ENCODE results near the gene PIANP.

PIANP gene

GRCh38 chr12:6684609-6685008 lies 16.0 kb downstream of the PIANP start:
- no peak overlapping the region for H3K9ac ChIP-seq (ENCODE audit: low read length)
- peaks cover 95% of the 10 kb centered on the region for H3K79me2 ChIP-seq (ENCODE audit: insufficient read depth, low read length)
- TF ChIP-seq, protein P1, sequence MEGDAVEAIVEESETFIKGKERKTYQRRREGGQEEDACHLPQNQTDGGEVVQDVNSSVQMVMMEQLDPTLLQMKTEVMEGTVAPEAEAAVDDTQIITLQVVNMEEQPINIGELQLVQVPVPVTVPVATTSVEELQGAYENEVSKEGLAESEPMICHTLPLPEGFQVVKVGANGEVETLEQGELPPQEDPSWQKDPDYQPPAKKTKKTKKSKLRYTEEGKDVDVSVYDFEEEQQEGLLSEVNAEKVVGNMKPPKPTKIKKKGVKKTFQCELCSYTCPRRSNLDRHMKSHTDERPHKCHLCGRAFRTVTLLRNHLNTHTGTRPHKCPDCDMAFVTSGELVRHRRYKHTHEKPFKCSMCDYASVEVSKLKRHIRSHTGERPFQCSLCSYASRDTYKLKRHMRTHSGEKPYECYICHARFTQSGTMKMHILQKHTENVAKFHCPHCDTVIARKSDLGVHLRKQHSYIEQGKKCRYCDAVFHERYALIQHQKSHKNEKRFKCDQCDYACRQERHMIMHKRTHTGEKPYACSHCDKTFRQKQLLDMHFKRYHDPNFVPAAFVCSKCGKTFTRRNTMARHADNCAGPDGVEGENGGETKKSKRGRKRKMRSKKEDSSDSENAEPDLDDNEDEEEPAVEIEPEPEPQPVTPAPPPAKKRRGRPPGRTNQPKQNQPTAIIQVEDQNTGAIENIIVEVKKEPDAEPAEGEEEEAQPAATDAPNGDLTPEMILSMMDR (IDR thresholded peaks at IDR 0.05; ENCODE audit: insufficient read depth, low read length, poor library complexity, severe bottlenecking): peak; percentile 26
- no peak for TF ChIP-seq EZH2phosphoT487 (conservative IDR thresholded peaks at IDR 0.05; ENCODE audit: low read length)
- no peaks in the 10 kb centered on the region for H3K27me3 ChIP-seq (ENCODE audit: low read length)
- no peak overlapping the region for H3K4me3 ChIP-seq (ENCODE audit: insufficient read depth, low read length, poor library complexity, severe bottlenecking)
- 0 out of 2 replicates have a peak, but pooled peaks cover 7% of the 10 kb centered on the region for H4K20me1 ChIP-seq (ENCODE audit: low read depth, low read length)
- H3K36me3 ChIP-seq (ENCODE audit: low read length): no peaks in the 10 kb centered on the region
- no peaks in the 10 kb centered on the region for H3K9me2 ChIP-seq (replicated peaks; ENCODE audit: insufficient read depth, low read length)
- H3K27ac ChIP-seq (ENCODE audit: low read depth, low read length): no peak overlapping the region
- H3F3A ChIP-seq (ENCODE audit: insufficient read depth): 0 out of 2 replicates have a peak, but pooled peaks cover 14% of the 10 kb centered on the region
- H3K9me3 ChIP-seq (ENCODE audit: insufficient read depth, low read length): no peaks in the 10 kb centered on the region
- H3K4me2 ChIP-seq (ENCODE audit: low read depth, low read length, poor library complexity, severe bottlenecking): no peak overlapping the region
- no peak overlapping the region for H2AFZ ChIP-seq (ENCODE audit: low read depth, low read length, severe bottlenecking)

DNA sequence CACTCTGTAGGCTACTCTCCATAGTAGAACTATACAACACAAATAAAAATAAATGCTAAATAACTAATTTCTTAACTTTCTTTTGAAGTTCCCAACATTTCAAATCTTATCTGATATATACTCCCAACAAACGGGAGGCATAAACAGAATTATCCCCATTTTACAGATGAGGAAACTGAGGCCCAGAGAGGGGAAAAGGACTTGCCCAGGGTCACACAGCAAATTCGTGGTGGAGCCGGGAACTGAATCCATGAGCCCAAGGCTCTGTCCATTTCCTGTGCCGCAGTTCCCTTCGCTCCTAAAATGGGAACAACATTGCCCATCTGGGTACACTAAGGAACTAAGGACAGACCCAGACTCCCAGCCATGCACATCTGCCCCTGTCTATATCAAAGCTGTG lies 23.7 kb downstream of the PIANP start:
- no peaks in the 10 kb centered on the region for H3K27me3 ChIP-seq (ENCODE audit: low read length)
- H3K4me2 ChIP-seq (ENCODE audit: low read depth, low read length, poor library complexity, severe bottlenecking): no peak overlapping the region
- no peaks in the 10 kb centered on the region for H3K9me3 ChIP-seq (ENCODE audit: insufficient read depth, low read length)
- no peak overlapping the region for H3K9ac ChIP-seq (ENCODE audit: low read length)
- peaks cover 31% of the 10 kb centered on the region for H3K36me3 ChIP-seq (ENCODE audit: low read length)
- no peak overlapping the region for H2AFZ ChIP-seq (ENCODE audit: low read depth, low read length, severe bottlenecking)
- H4K20me1 ChIP-seq (ENCODE audit: low read depth, low read length): 0 out of 2 replicates have a peak, but pooled peaks cover 4% of the 10 kb centered on the region
- H3K9me2 ChIP-seq (replicated peaks; ENCODE audit: insufficient read depth, low read length): no peaks in the 10 kb centered on the region
- no peak overlapping the region for H3K27ac ChIP-seq (ENCODE audit: low read depth, low read length)
- peaks cover 38% of the 10 kb centered on the region for H3K79me2 ChIP-seq (ENCODE audit: insufficient read depth, low read length)
- H3K4me3 ChIP-seq (ENCODE audit: insufficient read depth, low read length, poor library complexity, severe bottlenecking): no peak overlapping the region
- H3F3A ChIP-seq (ENCODE audit: insufficient read depth): no peaks in the 10 kb centered on the region
- TF ChIP-seq, protein P1 (IDR thresholded peaks at IDR 0.05; ENCODE audit: insufficient read depth, low read length, poor library complexity, severe bottlenecking): no peak
- no peak for TF ChIP-seq EZH2phosphoT487 (conservative IDR thresholded peaks at IDR 0.05; ENCODE audit: low read length)

DNA sequence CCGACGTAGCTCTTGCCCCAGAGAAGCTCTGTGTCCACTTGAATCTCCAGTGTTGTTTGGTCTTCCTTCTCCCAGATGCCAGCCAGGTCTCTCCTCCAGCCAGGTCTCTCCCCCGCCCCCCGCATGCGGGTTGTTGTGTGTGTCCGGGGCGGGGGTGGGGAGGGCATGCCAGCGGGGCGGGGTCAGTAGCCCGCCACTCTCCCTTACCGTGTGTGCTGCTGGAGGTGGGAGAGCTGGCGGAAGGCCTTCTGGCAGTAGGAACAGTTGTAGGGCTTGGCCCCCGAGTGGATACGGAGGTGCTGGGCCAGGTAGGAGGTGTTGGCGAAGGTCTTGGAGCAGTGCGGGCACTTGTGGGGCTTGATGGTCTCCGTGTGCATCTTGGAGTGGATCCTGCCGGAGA lies 28.5 kb downstream of the PIANP start:
- H3K27me3 ChIP-seq (ENCODE audit: low read length): no peaks in the 10 kb centered on the region
- no peak overlapping the region for H3K4me2 ChIP-seq (ENCODE audit: low read depth, low read length, poor library complexity, severe bottlenecking)
- TF ChIP-seq, protein P1 (IDR thresholded peaks at IDR 0.05; ENCODE audit: insufficient read depth, low read length, poor library complexity, severe bottlenecking): no peak
- no peak for TF ChIP-seq EZH2phosphoT487 (conservative IDR thresholded peaks at IDR 0.05; ENCODE audit: low read length)
- H3K9me3 ChIP-seq (ENCODE audit: insufficient read depth, low read length): no peaks in the 10 kb centered on the region
- H3K4me3 ChIP-seq (ENCODE audit: insufficient read depth, low read length, poor library complexity, severe bottlenecking): no peak overlapping the region
- H3F3A ChIP-seq (ENCODE audit: insufficient read depth): no peaks in the 10 kb centered on the region
- H3K79me2 ChIP-seq (ENCODE audit: insufficient read depth, low read length): peaks cover 7% of the 10 kb centered on the region; the same call in 1 of the 2 replicates
- no peak overlapping the region for H3K9ac ChIP-seq (ENCODE audit: low read length)
- no peaks in the 10 kb centered on the region for H4K20me1 ChIP-seq (ENCODE audit: low read depth, low read length)
- H3K9me2 ChIP-seq (replicated peaks; ENCODE audit: insufficient read depth, low read length): no peaks in the 10 kb centered on the region
- H2AFZ ChIP-seq (ENCODE audit: low read depth, low read length, severe bottlenecking): no peak overlapping the region
- H3K36me3 ChIP-seq (ENCODE audit: low read length): peaks cover 48% of the 10 kb centered on the region
- no peak overlapping the region for H3K27ac ChIP-seq (ENCODE audit: low read depth, low read length)
